Brain microvascular endothelial cell (primary cell): ENCODE results near the gene B4GALT5.

Experiments used
- DNase-seq: peaks from one replicate; pipeline ENCODE4 v3.0.0-alpha.2; 2020
- H3K27ac ChIP-seq: fragments of 250-450 bp; sonication (Bioruptor Pico); 2 replicates; pipeline ENCODE4 v1.5.1; 2020; ENCODE audit warnings: mild to moderate bottlenecking, moderate library complexity
- H3K27me3 ChIP-seq: fragments of 250-450 bp; sonication (Bioruptor Pico); replicated peaks from 2 replicates; pipeline ENCODE4 v1.5.1; 2020; ENCODE audit warnings: mild to moderate bottlenecking
- H3K36me3 ChIP-seq: fragments of 250-450 bp; sonication (Bioruptor Pico); replicated peaks from 2 replicates; pipeline ENCODE4 v1.5.1; 2020; ENCODE audit warnings: mild to moderate bottlenecking
- H3K4me3 ChIP-seq: 2 replicates; pipeline ENCODE4 v1.5.1; 2011; ENCODE audit warnings: low read depth, mild to moderate bottlenecking, control low read depth, low read length, moderate library complexity
- in situ Hi-C: cut with HindIII; loops from 2 replicates; pipeline ENCODE4 v1.10.0; 2017; ENCODE audit warnings: low sequenced_read_pairs, low pct_ligation_motif_present
- TF ChIP-seq, protein P1 (sequence below): IDR thresholded peaks from 2 replicates; pipeline ENCODE4 v1.5.1; 2011; ENCODE audit warnings: low read depth, mild to moderate bottlenecking, moderate library complexity, low read length, control low read depth, inconsistent platforms; ENCODE audit errors: missing control alignments

B4GALT5 gene

DNA sequence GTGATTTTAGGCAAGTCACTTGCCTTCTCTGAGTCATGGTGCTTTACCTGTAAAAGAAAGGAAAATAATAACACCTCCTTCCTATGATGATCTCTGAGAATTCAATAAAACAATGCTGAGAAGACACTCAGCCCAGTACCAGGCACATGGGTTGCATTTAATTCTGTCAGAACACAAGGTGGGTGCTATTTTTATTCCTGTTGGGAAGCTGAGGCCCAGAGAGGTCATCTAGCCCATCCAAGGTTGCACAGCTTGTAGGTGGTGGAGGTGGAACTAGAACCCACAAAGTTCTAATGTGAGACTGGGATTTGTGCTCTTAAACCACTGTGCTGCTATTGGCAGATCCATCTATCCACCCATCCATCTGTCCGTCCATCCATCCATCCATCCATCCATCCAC lies 106.1 kb downstream of the B4GALT5 start:
- TF ChIP-seq, protein P1, sequence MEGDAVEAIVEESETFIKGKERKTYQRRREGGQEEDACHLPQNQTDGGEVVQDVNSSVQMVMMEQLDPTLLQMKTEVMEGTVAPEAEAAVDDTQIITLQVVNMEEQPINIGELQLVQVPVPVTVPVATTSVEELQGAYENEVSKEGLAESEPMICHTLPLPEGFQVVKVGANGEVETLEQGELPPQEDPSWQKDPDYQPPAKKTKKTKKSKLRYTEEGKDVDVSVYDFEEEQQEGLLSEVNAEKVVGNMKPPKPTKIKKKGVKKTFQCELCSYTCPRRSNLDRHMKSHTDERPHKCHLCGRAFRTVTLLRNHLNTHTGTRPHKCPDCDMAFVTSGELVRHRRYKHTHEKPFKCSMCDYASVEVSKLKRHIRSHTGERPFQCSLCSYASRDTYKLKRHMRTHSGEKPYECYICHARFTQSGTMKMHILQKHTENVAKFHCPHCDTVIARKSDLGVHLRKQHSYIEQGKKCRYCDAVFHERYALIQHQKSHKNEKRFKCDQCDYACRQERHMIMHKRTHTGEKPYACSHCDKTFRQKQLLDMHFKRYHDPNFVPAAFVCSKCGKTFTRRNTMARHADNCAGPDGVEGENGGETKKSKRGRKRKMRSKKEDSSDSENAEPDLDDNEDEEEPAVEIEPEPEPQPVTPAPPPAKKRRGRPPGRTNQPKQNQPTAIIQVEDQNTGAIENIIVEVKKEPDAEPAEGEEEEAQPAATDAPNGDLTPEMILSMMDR = no peak
- in situ Hi-C loops = no loop called here
- no peaks in the 10 kb centered on the region for H3K36me3 ChIP-seq
- no peak overlapping the region for H3K4me3 ChIP-seq
- no peaks in the 10 kb centered on the region for H3K27me3 ChIP-seq
- no peak for DNase-seq
- no peak overlapping the region for H3K27ac ChIP-seq

DNA sequence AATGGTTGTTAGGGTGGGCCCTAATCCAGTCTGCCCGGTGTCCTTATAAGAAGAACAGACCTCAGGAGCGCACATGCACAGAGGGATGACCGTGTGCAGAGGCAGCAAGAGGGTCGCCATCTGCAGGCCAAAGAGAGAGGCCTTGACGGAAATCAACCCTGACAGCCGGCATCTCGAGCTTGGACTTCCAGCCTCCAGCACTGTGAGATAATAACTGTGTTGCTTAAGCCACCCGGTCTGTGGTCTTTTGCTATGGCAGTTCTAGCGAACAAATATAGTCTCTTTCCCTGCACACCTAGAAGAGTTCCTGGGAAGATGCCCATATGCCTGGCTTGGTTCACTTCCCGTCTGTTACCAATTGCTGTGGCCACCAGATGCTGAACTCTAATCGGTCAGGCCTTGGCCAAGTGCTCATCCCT lies 110.5 kb downstream of the B4GALT5 start:
- Histone ChIP-seq H3K36me3 (no peaks in the 10 kb centered on the region), H3K27ac (no peak overlapping the region), H3K27me3 (no peaks in the 10 kb centered on the region), H3K4me3 (no peak overlapping the region)
- TF ChIP-seq, protein P1 = peak; percentile 78
- in situ Hi-C loops = no loop called here
- DNase-seq = peak; percentile 43

DNA sequence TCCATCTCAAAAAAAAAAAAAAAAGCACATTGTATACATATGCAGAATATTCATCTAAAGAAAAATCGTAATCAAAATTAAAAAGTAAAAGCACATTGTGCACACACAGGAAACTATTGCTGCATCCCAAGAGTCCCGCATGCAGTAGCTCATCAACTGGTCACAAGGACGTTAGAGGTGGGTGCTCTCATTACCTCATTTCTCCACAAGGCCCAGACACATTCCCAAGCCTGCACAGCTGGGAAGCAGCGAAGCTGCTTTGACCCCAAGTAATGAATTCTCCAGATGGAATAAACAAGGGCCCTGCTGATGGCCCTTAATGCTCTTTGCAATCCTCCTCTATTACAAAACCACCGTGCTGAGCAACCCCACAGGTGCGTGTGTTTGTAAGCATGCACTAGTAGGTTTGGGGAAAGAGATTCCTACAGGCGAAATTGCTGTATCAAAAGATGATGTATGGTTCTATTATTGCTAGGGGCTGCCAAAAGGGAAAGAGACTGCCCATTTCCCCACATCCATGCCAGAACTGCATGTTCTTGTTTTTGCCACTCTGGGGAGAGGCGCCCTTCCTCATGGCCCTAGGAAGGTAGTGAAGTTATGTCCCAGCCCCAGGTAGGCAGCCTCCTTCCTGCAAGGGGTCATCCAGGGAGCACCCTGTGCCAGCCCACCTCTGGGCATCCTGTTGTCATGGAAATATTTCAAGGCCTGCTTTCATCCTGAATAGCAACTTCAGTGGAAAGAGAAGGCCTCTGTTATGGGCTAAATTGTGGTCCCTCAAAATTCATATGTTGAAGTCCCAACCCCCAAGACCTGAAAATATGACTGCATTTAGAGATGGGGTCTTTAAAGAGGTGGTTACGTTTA lies 111.1 kb downstream of the B4GALT5 start:
- TF ChIP-seq, protein P1 = no peak
- H3K36me3 ChIP-seq = no peaks in the 10 kb centered on the region
- in situ Hi-C loops = no loop called here
- H3K27ac ChIP-seq = no peak overlapping the region
- no peak overlapping the region for H3K4me3 ChIP-seq
- H3K27me3 ChIP-seq = no peaks in the 10 kb centered on the region
- no peak for DNase-seq

DNA sequence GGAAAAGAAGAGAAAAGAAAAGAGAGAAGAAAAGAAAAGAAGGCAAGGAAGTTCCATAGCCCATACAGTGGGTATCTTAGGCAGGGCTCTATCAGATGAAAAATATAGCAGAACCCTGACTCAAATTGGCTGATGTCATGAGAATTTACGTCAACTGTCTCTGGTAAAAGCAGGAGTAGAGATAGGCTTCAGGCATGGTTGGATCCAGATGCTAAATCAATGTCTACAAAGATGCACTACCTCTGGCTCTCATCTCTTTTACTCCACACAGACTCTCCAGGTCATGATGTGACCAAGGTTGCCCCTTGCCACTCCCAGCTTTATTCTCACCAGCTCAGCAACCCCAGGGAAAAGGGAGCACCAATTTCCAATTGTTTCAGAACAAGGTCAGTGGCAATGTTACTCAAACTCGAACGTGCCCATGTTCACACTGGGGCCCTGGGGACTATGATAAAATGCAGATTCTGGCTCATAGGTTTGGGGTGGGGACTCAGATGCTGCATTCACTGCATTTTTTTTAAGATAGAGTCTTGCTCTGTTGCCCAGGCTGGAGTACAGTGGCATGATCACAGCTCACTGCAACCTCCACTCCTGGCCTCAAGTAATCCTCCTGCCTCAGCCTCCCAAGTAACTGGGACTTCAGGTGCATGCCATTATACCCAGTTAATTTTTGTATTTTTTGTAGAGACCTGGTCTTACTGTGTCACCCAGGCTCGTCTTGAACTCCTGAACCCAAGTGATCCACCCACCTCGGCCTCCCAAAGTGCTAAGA lies 112.3 kb downstream of the B4GALT5 start:
- TF ChIP-seq, protein P1 = no peak
- Histone ChIP-seq H3K36me3 (no peaks in the 10 kb centered on the region), H3K4me3 (no peak overlapping the region), H3K27ac (no peak overlapping the region), H3K27me3 (no peaks in the 10 kb centered on the region)
- no peak for DNase-seq
- in situ Hi-C loops = no loop called here

DNA sequence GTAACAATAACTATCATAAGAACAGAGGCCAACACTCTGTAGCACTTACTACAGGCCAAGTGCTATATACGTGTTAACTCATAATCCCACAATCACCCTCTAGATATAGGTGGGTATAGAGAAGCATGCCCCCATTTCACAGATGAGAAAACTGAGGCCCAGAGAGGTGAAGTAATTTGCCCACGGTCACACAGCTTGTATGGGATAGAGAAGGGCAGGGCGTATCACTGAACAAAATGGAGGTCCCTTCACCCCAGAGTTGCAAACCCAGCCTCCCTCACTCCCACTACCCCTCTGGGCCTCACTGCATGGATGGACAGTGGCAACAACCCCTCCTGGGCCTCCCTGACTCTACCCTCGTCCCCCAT lies 113.9 kb downstream of the B4GALT5 start:
- in situ Hi-C loops = no loop called here
- TF ChIP-seq, protein P1 = no peak

More for the DNA sequence above, 113.9 kb downstream of the B4GALT5 start:
- no peak for DNase-seq
- Histone ChIP-seq H3K27me3 (no peaks in the 10 kb centered on the region), H3K36me3 (no peaks in the 10 kb centered on the region), H3K27ac (no peak overlapping the region), H3K4me3 (no peak overlapping the region)
